T47D (cell line): Measurements from ENCODE around the gene HSD17B13.
A peak's percentile ranks its signal among the peaks of the same experiment; 100 is the strongest.

Experiments
- DNase-seq, 2 experiments: peaks; one replicate each; pipeline versions ENCODE4 v3.0.0 to v3.0.0-alpha.2; 2011 to 2012; ENCODE audit warnings: low read depth in 1 of 2, low spot score in 1 of 2
- JUND ChIP-seq: IDR thresholded peaks from 2 replicates; pipeline ENCODE4 v1.6.1; 2012; ENCODE audit warnings: low read depth
- in situ Hi-C: cut with HindIII; loops from 2 replicates; pipeline ENCODE4 v1.10.0; 2016; ENCODE audit warnings: low sequenced_read_pairs, low pct_unique_long_range_greater_than_20kb

Gene HSD17B13

GRCh38 chr4:87274327-87274726 lies 48.4 kb downstream of the HSD17B13 start:
- no peak for TF ChIP-seq JUND
- DNase-seq, result no peak
- in situ Hi-C loops, result no loop called here

- in situ Hi-C loops, result no loop called here
- no peak for TF ChIP-seq JUND
- DNase-seq, result no peak
Measured at GRCh38 chr4:87270825-87271224, 51.9 kb downstream of the HSD17B13 start.

- in situ Hi-C loops, result no loop called here
- DNase-seq, result peak; percentile 24 to 60
Measured at GRCh38 chr4:87270144-87270543, 52.5 kb downstream of the HSD17B13 start.

GRCh38 chr4:87268411-87268810 lies 54.3 kb downstream of the HSD17B13 start:
- in situ Hi-C loops, result no loop called here
- no peak for TF ChIP-seq JUND
- DNase-seq, result no peak

More at GRCh38 chr4:87270144-87270543, 52.5 kb downstream of the HSD17B13 start:
- TF ChIP-seq JUND, result no peak

GRCh38 chr4:87266986-87267385 lies 55.7 kb downstream of the HSD17B13 start:
- TF ChIP-seq JUND, result no peak
- no peak for DNase-seq
- in situ Hi-C loops, result no loop called here

GRCh38 chr4:87262886-87263285 lies 59.8 kb downstream of the HSD17B13 start:
- TF ChIP-seq JUND, result no peak
- in situ Hi-C loops, result no loop called here
- DNase-seq, result no peak

GRCh38 chr4:87260477-87260876 lies 62.2 kb downstream of the HSD17B13 start:
- DNase-seq, result no peak
- TF ChIP-seq JUND, result no peak
- in situ Hi-C loops, result no loop called here

- DNase-seq, result no peak
- in situ Hi-C loops, result no loop called here
- no peak for TF ChIP-seq JUND
Measured at GRCh38 chr4:87258677-87259076, 64.0 kb downstream of the HSD17B13 start.

- TF ChIP-seq JUND, result no peak
- in situ Hi-C loops, result no loop called here
- no peak for DNase-seq
Measured at GRCh38 chr4:87257523-87257922, 65.2 kb downstream of the HSD17B13 start.

GRCh38 chr4:87255755-87256154 lies 66.9 kb downstream of the HSD17B13 start:
- TF ChIP-seq JUND, result no peak

More at GRCh38 chr4:87255755-87256154, 66.9 kb downstream of the HSD17B13 start:
- in situ Hi-C loops, result no loop called here
- DNase-seq, result no peak
